ENCODE results near the gene TMEM255B.

DNA sequence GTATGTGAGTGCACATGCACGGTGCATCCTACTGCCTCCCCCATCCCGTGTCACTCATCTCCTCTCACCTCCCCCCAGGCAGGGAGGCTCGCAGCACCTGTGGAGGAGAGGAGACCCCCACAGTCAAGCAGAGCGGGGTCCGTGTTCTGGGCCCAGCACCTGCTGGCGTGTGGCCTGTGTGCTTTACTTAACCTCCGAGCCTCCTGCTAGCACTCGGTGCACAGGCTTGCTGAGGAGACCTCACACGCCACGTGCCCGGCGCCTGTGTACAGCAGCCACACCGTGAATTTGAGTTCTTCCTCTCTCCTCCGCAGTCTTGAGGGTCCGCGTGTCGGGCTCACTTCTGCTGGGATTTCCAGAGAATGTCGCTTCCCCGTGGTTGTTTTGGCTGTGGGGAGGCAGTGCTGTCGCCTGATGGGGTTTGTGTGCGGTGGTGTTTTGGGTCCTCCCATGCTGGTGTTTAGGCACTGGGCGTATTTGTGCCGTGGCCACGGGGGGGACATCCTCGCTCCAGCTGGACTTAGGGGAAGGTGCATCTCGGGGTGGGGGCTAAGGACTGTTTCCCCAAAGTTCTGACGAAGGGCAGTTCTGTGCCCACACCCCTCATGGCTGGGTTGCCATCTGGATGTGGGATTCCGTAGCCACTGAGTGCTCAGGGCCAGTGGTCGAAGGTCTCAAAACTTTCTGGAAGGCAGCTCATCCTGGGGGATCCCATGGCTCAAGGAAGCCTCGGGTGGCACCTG lies 34.8 kb upstream of the TMEM255B start:
- TF ChIP-seq, protein P1, sequence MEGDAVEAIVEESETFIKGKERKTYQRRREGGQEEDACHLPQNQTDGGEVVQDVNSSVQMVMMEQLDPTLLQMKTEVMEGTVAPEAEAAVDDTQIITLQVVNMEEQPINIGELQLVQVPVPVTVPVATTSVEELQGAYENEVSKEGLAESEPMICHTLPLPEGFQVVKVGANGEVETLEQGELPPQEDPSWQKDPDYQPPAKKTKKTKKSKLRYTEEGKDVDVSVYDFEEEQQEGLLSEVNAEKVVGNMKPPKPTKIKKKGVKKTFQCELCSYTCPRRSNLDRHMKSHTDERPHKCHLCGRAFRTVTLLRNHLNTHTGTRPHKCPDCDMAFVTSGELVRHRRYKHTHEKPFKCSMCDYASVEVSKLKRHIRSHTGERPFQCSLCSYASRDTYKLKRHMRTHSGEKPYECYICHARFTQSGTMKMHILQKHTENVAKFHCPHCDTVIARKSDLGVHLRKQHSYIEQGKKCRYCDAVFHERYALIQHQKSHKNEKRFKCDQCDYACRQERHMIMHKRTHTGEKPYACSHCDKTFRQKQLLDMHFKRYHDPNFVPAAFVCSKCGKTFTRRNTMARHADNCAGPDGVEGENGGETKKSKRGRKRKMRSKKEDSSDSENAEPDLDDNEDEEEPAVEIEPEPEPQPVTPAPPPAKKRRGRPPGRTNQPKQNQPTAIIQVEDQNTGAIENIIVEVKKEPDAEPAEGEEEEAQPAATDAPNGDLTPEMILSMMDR (IDR thresholded peaks at IDR 0.05) = no peak
- TF ChIP-seq POLR2A (IDR thresholded peaks at IDR 0.05) = no peak
- no peak for TF ChIP-seq EP300 (IDR thresholded peaks at IDR 0.05)
